SJCRH30 (cell line): ENCODE results near the gene SLC27A5. TPM values are rescaled to one million over a fixed set of nuclear protein-coding genes. Genes with fewer than 3 reads are reported as not detected.
"Not testable (repeated sequence)": the region's sequence is repeated elsewhere in the genome, so short reads cannot be mapped to it uniquely, and the experiment has no call there.

Experiments
- DNase-seq, 2 experiments: peaks; one replicate each; pipeline ENCODE4 v3.0.0-alpha.2; 2015 to 2020
- H3K27ac ChIP-seq: fragments of 250-450 bp; sonication (Bioruptor Pico); 2 replicates; pipeline ENCODE4 v1.5.1; 2020; ENCODE audit warnings: mild to moderate bottlenecking, moderate library complexity
- H3K27me3 ChIP-seq: fragments of 250-450 bp; sonication (Bioruptor Pico); 2 replicates; pipeline ENCODE4 v1.5.1; 2020; ENCODE audit warnings: mild to moderate bottlenecking, moderate library complexity
- H3K36me3 ChIP-seq: fragments of 250-450 bp; sonication (Bioruptor Pico); 2 replicates; pipeline ENCODE4 v1.5.1; 2020; ENCODE audit warnings: mild to moderate bottlenecking, moderate library complexity
- H3K4me1 ChIP-seq: fragments of 250-450 bp; sonication (Bioruptor Pico); 2 replicates; pipeline ENCODE4 v1.5.1; 2020; ENCODE audit warnings: mild to moderate bottlenecking, moderate library complexity
- H3K4me3 ChIP-seq: fragments of 250-450 bp; sonication (Bioruptor Pico); 2 replicates; pipeline ENCODE4 v1.5.1; 2020; ENCODE audit warnings: mild to moderate bottlenecking, moderate library complexity
- H3K9me3 ChIP-seq: fragments of 250-450 bp; sonication (Bioruptor Pico); replicated peaks from 2 replicates; pipeline ENCODE4 v1.5.1; 2020; ENCODE audit warnings: mild to moderate bottlenecking, moderate library complexity
- total RNA-seq: library from RNA; depleted of rRNA; stranded (reverse); fragments of >200 nt; shearing (Covaris generic); gene quantifications from 2 replicates; pipeline ENCODE4 v1.2.3, GENCODE V29; 2014

Gene SLC27A5
- total RNA-seq, 1 experiment from 2014 or later = 1.0 TPM

DNA sequence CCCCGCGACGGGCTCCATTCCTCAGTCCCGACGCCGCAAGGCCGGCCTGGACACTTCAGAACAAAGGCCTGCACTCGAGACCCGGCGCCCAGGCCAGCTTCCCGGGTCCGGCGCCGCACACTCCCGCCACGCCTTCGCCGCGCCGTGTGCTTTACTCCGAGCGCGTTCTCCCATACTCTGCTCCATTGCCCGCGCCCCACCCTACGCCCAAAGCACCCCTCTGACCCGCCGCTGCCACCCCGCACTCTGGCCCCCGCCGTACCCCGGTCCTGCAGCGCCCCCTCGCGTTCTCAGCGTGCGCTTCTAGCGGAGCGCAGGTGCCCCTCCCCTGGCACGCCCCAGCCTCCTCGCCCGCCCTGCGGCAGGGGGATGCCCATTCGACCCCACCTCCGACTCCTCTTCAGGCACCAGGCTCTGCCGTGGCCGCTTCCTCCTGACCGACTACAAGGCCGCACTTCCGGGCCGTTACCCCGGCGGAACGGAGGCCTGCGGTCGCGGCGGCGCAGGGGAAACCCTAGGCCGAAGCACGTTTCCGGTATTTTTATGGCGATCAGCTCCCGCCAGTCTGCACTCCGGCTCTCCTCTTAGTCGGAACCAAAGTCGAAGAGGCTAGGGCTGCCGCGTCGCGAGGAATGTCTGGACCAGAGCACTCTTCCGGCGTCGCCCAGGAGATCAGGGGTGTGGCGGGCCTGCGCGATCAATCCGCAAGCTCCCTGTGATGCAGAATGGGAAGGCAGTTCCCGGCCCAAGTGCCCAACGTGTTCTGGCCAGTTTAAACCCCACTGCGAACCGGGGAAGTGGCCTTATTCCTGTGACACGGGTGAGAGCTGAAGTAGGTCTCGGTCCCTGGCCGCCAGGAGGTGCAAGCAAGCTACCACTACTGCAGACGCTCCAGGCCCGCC lies 7.8 kb upstream of the SLC27A5 start, which contains the start of gene ZBTB45:
ZBTB45 (minus strand) TSS at position 456 of the 902 bp plus-strand sequence. CDS start 2,137 bp downstream, outside the sequence.
- H3K4me3 ChIP-seq = peak within 1 kb of the TSS; percentile 75
- no peaks in the 10 kb centered on the region for H3K27me3 ChIP-seq
- no peaks in the 10 kb centered on the region for H3K4me1 ChIP-seq
- peak; percentile 93 to 96 for DNase-seq
- H3K27ac ChIP-seq = peak within 1 kb of the TSS; percentile 67
- no peaks in the 10 kb centered on the region; the same call in 1 of the 2 replicates for H3K36me3 ChIP-seq
- H3K9me3 ChIP-seq = no peaks in the 10 kb centered on the region

DNA sequence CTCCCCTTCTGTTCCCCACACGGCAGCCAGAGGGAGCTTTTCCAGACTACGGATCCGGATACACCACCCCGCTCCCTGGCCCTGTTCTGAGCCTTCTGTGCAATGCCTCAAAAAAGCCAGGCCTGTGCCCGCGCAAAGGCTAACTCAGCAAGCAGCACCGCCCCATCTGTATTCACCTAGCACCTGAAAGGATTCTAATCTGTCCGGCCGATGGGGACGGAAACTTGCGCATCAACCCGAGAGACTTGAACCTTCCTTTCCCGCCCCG lies 7.2 kb upstream of the SLC27A5 start:
- Histone ChIP-seq H3K9me3 (no peaks in the 10 kb centered on the region), H3K4me3 (peak overlapping the region; percentile 75), H3K36me3 (no peaks in the 10 kb centered on the region; the same call in 1 of the 2 replicates), H3K4me1 (no peaks in the 10 kb centered on the region), H3K27me3 (no peaks in the 10 kb centered on the region), H3K27ac (peak overlapping the region; percentile 67)
- DNase-seq = peak; percentile 77 to 84

DNA sequence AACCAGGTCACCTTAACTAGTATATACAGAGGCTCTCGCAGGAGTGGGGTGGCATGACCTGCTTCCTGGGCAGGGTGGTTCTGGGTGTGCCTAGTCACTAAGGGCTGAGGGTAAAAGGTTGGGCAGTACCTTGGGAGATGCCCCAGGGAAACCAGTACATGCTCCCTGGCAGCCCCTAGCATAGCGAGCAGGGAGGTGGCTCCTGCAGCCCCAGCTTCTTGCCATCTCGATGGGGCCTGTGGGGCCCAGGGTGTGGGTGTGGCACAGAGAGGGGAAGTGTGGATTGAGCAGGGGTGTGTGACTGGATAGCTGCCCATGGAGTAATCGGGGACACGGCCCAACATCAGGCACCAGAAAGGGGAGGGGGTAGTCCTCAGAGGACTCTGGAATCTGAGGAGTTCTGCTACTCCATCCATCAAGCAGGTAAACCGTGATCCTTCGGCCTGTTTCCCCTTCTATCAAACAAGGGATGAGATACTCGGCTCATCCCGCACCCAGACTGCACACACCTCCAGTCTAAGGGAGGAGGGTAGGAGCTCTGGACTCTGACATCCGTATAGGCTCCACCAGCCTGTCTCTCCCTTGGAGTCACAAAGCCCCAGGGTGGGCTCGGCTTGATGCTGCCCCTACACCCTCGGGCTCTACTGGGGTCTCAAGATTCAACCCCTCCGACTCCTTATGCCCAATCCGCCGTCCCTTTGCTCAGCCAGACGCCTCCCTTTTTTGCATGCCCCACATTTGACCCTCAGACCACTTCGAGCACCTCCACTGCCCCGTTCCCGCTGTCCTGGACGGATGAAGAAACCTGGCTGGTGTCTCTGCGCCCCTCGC lies 6.7 kb upstream of the SLC27A5 start:
- Histone ChIP-seq H3K9me3 (no peaks in the 10 kb centered on the region), H3K4me1 (no peaks in the 10 kb centered on the region), H3K27ac (peak overlapping the region; percentile 67), H3K4me3 (peak overlapping the region; percentile 75), H3K36me3 (no peaks in the 10 kb centered on the region; the same call in 1 of the 2 replicates), H3K27me3 (no peaks in the 10 kb centered on the region)
- no peak for DNase-seq

DNA sequence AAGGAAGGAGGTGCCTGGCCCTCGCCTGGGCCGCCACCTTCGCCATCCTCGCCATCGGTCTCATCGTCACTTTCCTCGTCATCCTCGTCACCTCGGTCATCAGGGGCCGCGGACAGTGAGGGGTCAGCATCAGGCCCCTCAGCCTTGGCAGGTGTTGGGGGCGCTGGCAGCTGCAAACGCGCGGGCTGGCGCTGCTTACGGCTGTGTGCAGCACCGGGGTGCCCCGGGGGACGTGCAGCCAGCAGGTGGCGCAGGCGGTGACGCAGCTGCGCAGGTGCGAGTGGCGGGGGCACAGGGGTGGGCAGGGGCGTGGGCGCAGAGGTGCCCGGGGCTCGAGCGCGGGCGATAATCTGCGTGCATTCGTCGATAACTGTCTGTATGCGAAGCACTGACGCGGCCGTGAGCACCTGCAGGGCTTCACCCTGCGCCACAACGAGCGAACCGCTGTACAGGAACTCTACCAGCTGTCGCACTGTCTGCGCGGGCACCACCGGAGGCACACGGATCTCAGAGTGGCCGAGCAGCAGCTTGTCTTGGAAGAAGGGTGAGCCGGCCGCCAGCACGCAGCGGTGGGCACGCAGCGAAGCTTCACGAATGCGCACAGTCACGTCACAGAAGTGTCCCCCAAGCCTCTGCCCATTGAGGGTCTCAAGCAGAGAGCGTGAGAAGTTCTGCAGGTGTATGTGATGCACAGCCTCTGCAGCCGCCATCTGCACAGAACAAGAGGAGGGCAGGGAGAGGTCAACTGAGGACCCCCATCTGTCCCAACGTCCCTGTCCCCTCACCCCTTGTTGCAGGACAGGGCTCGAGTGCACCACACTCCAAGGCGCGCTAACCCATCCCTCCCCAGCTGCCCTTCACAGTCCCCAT lies 5.4 kb upstream of the SLC27A5 start:
- H3K27ac ChIP-seq = no peak overlapping the region
- DNase-seq = no peak
- H3K4me3 ChIP-seq = no peak overlapping the region
- H3K36me3 ChIP-seq = no peaks in the 10 kb centered on the region; the same call in 1 of the 2 replicates
- H3K27me3 ChIP-seq = no peaks in the 10 kb centered on the region
- no peaks in the 10 kb centered on the region for H3K4me1 ChIP-seq
- H3K9me3 ChIP-seq = no peaks in the 10 kb centered on the region

DNA sequence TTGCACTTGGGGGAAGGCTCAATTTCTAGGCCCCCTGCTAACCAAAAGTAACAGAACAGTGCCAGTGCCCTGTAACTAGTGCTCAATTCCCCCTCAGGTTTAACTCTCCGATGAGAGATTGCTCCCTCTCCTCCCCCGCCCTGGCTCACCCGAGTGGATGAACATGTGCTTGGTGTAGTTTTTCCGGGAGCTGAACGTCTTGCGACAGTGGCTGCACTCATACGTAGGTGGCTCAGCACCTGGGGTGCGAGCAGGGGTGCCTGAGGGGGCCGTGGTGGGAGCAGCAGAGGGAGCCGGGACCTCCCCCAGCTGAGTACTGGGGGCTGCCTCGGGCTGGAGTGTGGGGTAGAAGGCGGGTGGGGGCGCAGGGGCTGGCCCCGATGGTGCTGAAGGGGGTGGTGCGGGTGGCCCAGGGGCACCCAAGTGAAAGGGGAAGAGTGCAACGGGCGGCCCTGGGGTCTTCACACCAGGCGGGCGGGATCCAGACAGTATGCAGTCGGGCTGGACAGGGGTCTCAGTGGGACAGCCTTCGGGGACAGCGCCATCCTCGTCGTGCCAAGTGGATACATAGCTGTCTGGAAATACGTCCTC lies 4.5 kb upstream of the SLC27A5 start:
- Histone ChIP-seq H3K4me1 (no peaks in the 10 kb centered on the region), H3K27me3 (no peaks in the 10 kb centered on the region), H3K36me3 (no peaks in the 10 kb centered on the region; the same call in 1 of the 2 replicates), H3K4me3 (no peak overlapping the region), H3K27ac (no peak overlapping the region), H3K9me3 (no peaks in the 10 kb centered on the region)
- DNase-seq = no peak

GRCh38 chr19:58515259-58515658 lies 3.5 kb upstream of the SLC27A5 start:
- no peaks in the 10 kb centered on the region for H3K9me3 ChIP-seq
- no peaks in the 10 kb centered on the region for H3K4me1 ChIP-seq
- H3K27ac ChIP-seq = no peak overlapping the region
- H3K27me3 ChIP-seq = no peaks in the 10 kb centered on the region
- H3K36me3 ChIP-seq = no peaks in the 10 kb centered on the region; the same call in 1 of the 2 replicates
- DNase-seq = no peak
- no peak overlapping the region for H3K4me3 ChIP-seq

- no peaks in the 10 kb centered on the region for H3K9me3 ChIP-seq
- H3K36me3 ChIP-seq = no peaks in the 10 kb centered on the region; the same call in 1 of the 2 replicates
- H3K4me3 ChIP-seq = no peak overlapping the region
- H3K27ac ChIP-seq = no peak overlapping the region
- no peaks in the 10 kb centered on the region for H3K4me1 ChIP-seq
- no peaks in the 10 kb centered on the region for H3K27me3 ChIP-seq
- DNase-seq = no peak
Observed at GRCh38 chr19:58514564-58515022, 2.8 kb upstream of the SLC27A5 start.

DNA sequence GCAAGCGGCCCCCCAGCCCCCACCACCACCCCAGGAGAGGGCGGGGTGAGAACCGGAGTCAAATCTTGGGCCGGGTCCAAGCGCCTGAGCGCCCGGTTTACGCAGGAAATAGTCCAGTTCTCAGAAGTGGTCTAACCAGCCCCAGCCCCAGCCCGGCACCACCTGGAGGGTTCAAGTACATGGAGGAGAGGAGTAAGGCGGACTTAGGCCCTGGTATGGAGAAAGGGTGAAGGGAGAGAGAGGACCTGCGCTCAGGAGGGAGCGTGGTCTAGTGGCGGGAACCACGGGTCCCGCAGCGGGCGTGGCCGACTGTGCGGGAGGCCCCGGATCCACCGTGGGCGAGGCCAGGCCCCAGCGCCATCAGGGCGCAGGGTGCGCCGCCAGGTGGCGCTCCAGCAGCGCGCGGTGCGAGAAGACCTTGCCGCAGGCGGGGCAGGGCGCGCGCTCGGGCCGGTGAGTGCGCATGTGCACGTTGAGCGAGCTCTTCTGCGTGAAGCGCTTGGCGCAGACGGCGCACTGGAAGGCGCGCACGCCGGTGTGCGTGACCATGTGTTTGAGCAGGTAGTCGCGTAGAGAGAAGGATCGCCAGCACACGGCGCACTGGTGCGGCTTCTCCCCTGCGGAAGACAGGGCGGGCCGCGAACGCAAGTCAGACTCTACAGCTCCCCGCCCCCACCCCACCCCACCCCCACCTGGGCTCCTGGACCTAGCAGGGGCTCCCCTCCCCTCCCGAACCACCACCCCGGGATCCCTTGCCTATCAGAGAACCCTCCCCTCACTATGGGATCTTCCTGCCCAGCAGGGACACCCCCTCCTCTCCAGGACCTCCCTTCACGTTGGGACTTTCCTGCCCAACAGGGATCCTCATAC lies 2.1 kb upstream of the SLC27A5 start:
- no peaks in the 10 kb centered on the region for H3K4me1 ChIP-seq
- H3K27ac ChIP-seq = no peak overlapping the region
- no peak for DNase-seq

GRCh38 chr19:58513213-58513693 lies 1.5 kb upstream of the SLC27A5 start:
- H3K36me3 ChIP-seq = no peaks in the 10 kb centered on the region; the same call in 1 of the 2 replicates
- no peaks in the 10 kb centered on the region for H3K4me1 ChIP-seq
- H3K27me3 ChIP-seq = no peaks in the 10 kb centered on the region
- H3K9me3 ChIP-seq = no peaks in the 10 kb centered on the region
- no peak for DNase-seq
- no peak overlapping the region for H3K27ac ChIP-seq
- no peak overlapping the region for H3K4me3 ChIP-seq

More for the DNA sequence above, 2.1 kb upstream of the SLC27A5 start:
- Histone ChIP-seq H3K36me3 (no peaks in the 10 kb centered on the region; the same call in 1 of the 2 replicates), H3K27me3 (no peaks in the 10 kb centered on the region), H3K9me3 (no peaks in the 10 kb centered on the region), H3K4me3 (no peak overlapping the region)

- no peak overlapping the region for H3K27ac ChIP-seq
- H3K27me3 ChIP-seq = no peaks in the 10 kb centered on the region
- H3K4me3 ChIP-seq = no peak overlapping the region
- no peak for DNase-seq
- H3K4me1 ChIP-seq = no peaks in the 10 kb centered on the region
- H3K9me3 ChIP-seq = no peaks in the 10 kb centered on the region
- no peaks in the 10 kb centered on the region for H3K36me3 ChIP-seq
Observed at GRCh38 chr19:58510084-58510862, 1.5 kb downstream of the SLC27A5 start.

DNA sequence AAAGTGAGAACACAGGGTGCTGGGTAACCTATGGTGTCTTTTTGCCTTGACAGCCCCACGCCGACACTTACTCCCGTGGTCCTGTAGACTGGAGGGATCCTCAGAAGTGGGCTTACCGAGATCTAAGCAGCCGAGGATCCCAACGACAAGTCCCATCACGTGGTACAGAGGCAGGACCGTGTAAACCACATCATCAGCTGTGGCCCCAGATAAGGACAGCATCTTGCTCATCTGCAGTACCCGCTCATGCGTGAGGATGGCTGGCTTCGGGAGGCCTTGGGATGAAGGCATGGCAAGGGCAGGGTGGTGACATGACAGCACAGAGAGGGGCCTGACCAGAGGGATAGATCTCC lies 2.1 kb downstream of the SLC27A5 start:
- H3K4me1 ChIP-seq = no peaks in the 10 kb centered on the region
- no peaks in the 10 kb centered on the region for H3K9me3 ChIP-seq
- no peak for DNase-seq
- no peak overlapping the region for H3K4me3 ChIP-seq
- no peak overlapping the region for H3K27ac ChIP-seq
- no peaks in the 10 kb centered on the region for H3K36me3 ChIP-seq
- no peaks in the 10 kb centered on the region for H3K27me3 ChIP-seq

GRCh38 chr19:58507602-58508223 lies 4.1 kb downstream of the SLC27A5 start:
- not testable (repeated sequence) for H3K4me1 ChIP-seq, H3K9me3 ChIP-seq, H3K36me3 ChIP-seq, H3K4me3 ChIP-seq, DNase-seq, H3K27me3 ChIP-seq, H3K27ac ChIP-seq
